B cell (primary cell): ENCODE measurements around the gene IGF2BP3. TPM values are rescaled to one million over a fixed set of nuclear protein-coding genes. Genes with fewer than 3 reads are reported as not detected.

Experiments used
- ATAC-seq: fragments of 200-7000 bp; cut with Tn5 transposase; one replicate; pipeline ENCODE4 v1.10.0; 2021; ENCODE audit warnings: low read depth, mild to moderate bottlenecking, moderate number of reproducible peaks, moderate library complexity
- CTCF ChIA-PET: fragments of 350-600 bp; sonication (Branson Sonifier 250); formaldehyde crosslinking; loops from one replicate; lab custom pipeline; 2021; ENCODE audit warnings: antibody characterized with exemption, inconsistent platforms; lab: Charles Lee
- POLR2A ChIA-PET: fragments of 350-600 bp; sonication (Branson Sonifier 250); formaldehyde crosslinking; loops from one replicate; lab custom pipeline; 2021; ENCODE audit warnings: antibody characterized with exemption; lab: Charles Lee
- DNase-seq: peaks from one replicate; pipeline ENCODE4 v3.0.0; 2013
- H2AFZ ChIP-seq: 2 replicates; pipeline ENCODE4 v1.6.1; 2012; ENCODE audit warnings: mild to moderate bottlenecking, low read depth, low read length; ENCODE audit not compliant: insufficient read depth, poor library complexity, severe bottlenecking
- H3K27ac ChIP-seq, 2 donors: 1 replicate in 1 of 2; 2 replicates in 1 of 2; pipeline ENCODE4 v1.5.1; 2012 to 2013; ENCODE audit warnings: low read length in 2 of 2, mild to moderate bottlenecking in 2 of 2, moderate library complexity in 1 of 2
- H3K27me3 ChIP-seq, 4 experiments: fragments of 200-600 bp in 1 of 4; sonication (generic) in 1 of 4; replicated peaks in 1 of 4; 1 replicate in 2 of 4; 2 replicates in 2 of 4; pipeline versions ENCODE4 v1.6.1 to v1.7.0; 2013 to 2016; ENCODE audit warnings: low read length in 3 of 4, mild to moderate bottlenecking in 2 of 4, mixed read lengths in 1 of 4, moderate library complexity in 1 of 4; ENCODE audit not compliant: insufficient read depth in 4 of 4, control insufficient read depth in 3 of 4; ENCODE audit errors: control extremely low read depth in 1 of 4
- H3K36me3 ChIP-seq, 2 experiments: replicated peaks in 1 of 2; 1 replicate in 1 of 2; 2 replicates in 1 of 2; pipeline versions ENCODE4 v1.6.1 to v1.7.1; 2013; ENCODE audit warnings: low read length in 1 of 2; ENCODE audit not compliant: insufficient read depth in 2 of 2, control insufficient read depth in 1 of 2; ENCODE audit errors: control extremely low read depth in 1 of 2, extremely low read depth in 1 of 2
- H3K4me1 ChIP-seq, 2 donors: fragments of 200-600 bp in 1 of 2; sonication (generic) in 1 of 2; 1 replicate in 1 of 2; 2 replicates in 1 of 2; pipeline versions ENCODE4 v1.5.1 to v1.6.1; 2013 to 2017; ENCODE audit warnings: low read length in 2 of 2; ENCODE audit not compliant: control insufficient read depth in 2 of 2, insufficient read depth in 2 of 2
- H3K4me2 ChIP-seq: replicated peaks from 2 replicates; pipeline ENCODE3; 2012; ENCODE audit warnings: mild to moderate bottlenecking, low read depth, low read length; ENCODE audit not compliant: poor library complexity, severe bottlenecking
- H3K4me3 ChIP-seq, 5 experiments: fragments of 200-600 bp in 1 of 5; sonication (generic) in 1 of 5; 1 replicate in 3 of 5; 2 replicates in 2 of 5; pipeline versions ENCODE4 v1.5.1 to v1.7.0; 2011 to 2016; ENCODE audit warnings: low read length in 4 of 5, mild to moderate bottlenecking in 4 of 5, low read depth in 2 of 5, control low read depth in 1 of 5, moderate library complexity in 1 of 5; ENCODE audit not compliant: insufficient read depth in 1 of 5; ENCODE audit errors: control extremely low read depth in 1 of 5, extremely low read depth in 1 of 5
- H3K79me2 ChIP-seq: fragments of 200-600 bp; sonication (generic); one replicate; pipeline ENCODE4 v1.6.0; 2016; ENCODE audit warnings: low read length; ENCODE audit not compliant: control insufficient read depth, insufficient read depth
- H3K9ac ChIP-seq: fragments of 200-600 bp; sonication (generic); 2 replicates; pipeline ENCODE4 v1.6.1; 2017; ENCODE audit warnings: mild to moderate bottlenecking, low read length, moderate library complexity
- H3K9me3 ChIP-seq, 3 donors: one replicate each; pipeline versions ENCODE4 v1.6.1 to v1.7.1; 2013; ENCODE audit warnings: low read length in 2 of 3; ENCODE audit not compliant: control insufficient read depth in 2 of 3, insufficient read depth in 1 of 3; ENCODE audit errors: control extremely low read depth in 1 of 3
- H4K20me1 ChIP-seq: 2 replicates; pipeline ENCODE4 v1.6.0; 2012; ENCODE audit warnings: mild to moderate bottlenecking, low read length; ENCODE audit not compliant: insufficient read depth, control insufficient read depth, poor library complexity, severe bottlenecking
- H3K27ac Mint-ChIP-seq: one replicate; pipeline ENCODE4 v1.8.0; 2021; ENCODE audit warnings: mixed read lengths
- H3K27me3 Mint-ChIP-seq: one replicate; pipeline ENCODE4 v1.8.0; 2021; ENCODE audit warnings: mixed read lengths
- H3K4me1 Mint-ChIP-seq: one replicate; pipeline ENCODE4 v1.8.0; 2021; ENCODE audit warnings: mixed read lengths
- H3K4me3 Mint-ChIP-seq: one replicate; pipeline ENCODE4 v1.8.0; 2021; ENCODE audit warnings: mixed read lengths
- H3K9me3 Mint-ChIP-seq: one replicate; pipeline ENCODE4 v1.8.0; 2022; ENCODE audit warnings: mixed read lengths; ENCODE audit not compliant: insufficient read depth
- CTCF ChIP-seq: fragments of 200-600 bp; IDR thresholded peaks from one replicate; pipeline ENCODE4 v1.8.0; 2022; ENCODE audit warnings: antibody characterized with exemption, mild to moderate bottlenecking
- EZH2 ChIP-seq: IDR thresholded peaks from 2 replicates; pipeline ENCODE4 v1.6.1; 2012; ENCODE audit warnings: borderline replicate concordance, low read depth, mild to moderate bottlenecking, moderate library complexity, low read length; ENCODE audit not compliant: insufficient read depth, poor library complexity, severe bottlenecking
- WGBS: methylation state at CpG from one replicate; pipeline ENCODE4 v1.1.5; 2013; ENCODE audit warnings: missing lambda C conversion rate; ENCODE audit not compliant: insufficient coverage; 5-methylcytosine and 5-hydroxymethylcytosine counted together
- intact Hi-C: fragments of 100-400 bp; cut with micrococcal nuclease; formaldehyde crosslinking; loops from one replicate; pipeline ENCODE4 v1.10.0; 2022
- polyA plus RNA-seq: library from polyadenylated mRNA; depleted of rRNA; stranded (reverse); fragments of >200 nt; gene quantifications from 2 replicates; pipeline ENCODE4 v1.2.3, GENCODE V29; 2012
- total RNA-seq, 2 donors: library from RNA; stranded (reverse); fragments of 120-200 nt in 1 of 2; gene quantifications; 1 replicate in 1 of 2; 2 replicates in 1 of 2; pipeline versions ENCODE4 v1.2.3 to v1.2.4, GENCODE V29; 2013 to 2022

IGF2BP3 gene
- total and polyA plus RNA-seq, 2 donors (not counting 1 experiment from before 2014, with no cell fraction given), result 0.63 to 10.0 TPM

GRCh38 chr7:23419845-23420244, 50.4 kb downstream of the IGF2BP3 start:
- CTCF ChIA-PET, result interaction anchor here (1.6 to 1.9 kb wide), 2 partner anchors 9 to 62 kb away, joined by 5 to 6 read pairs; no protein-coding TSS in a partner anchor
- Mint-ChIP-seq H3K4me3 (no peak overlapping the region), H3K27ac (no peak overlapping the region), H3K27me3 (peaks cover 12% of the 10 kb centered on the region), H3K9me3 (no peaks in the 10 kb centered on the region), H3K4me1 (peaks cover 1% of the 10 kb centered on the region)
- Histone ChIP-seq H3K9me3 (no peaks in the 10 kb centered on the region), H3K4me1 (no peaks in the 10 kb centered on the region), H3K4me2 (no peak overlapping the region), H3K27ac (no peak overlapping the region), H3K4me3 (no peak overlapping the region), H4K20me1 (no peaks in the 10 kb centered on the region), H3K27me3 (no peaks in the 10 kb centered on the region), H3K79me2 (no peaks in the 10 kb centered on the region), H2AFZ (no peak overlapping the region), H3K9ac (no peak overlapping the region), H3K36me3 (peaks cover 0 to 4% of the 10 kb centered on the region in 2 experiments)
- intact Hi-C loops, result no loop called here
- ATAC-seq (no peak), DNase-seq (no peak)
- no peak for TF ChIP-seq EZH2
- WGBS, result no CpG with 5 or more reads among the region's 1 CpG
- POLR2A ChIA-PET, result no interaction called here

- H3K4me3 Mint-ChIP-seq, result no peak overlapping the region
- no peak for ATAC-seq
- H3K27me3 Mint-ChIP-seq, result peaks cover 12% of the 10 kb centered on the region
- H3K27ac ChIP-seq, result no peak overlapping the region
- ChIA-PET POLR2A (no interaction called here), CTCF (interaction anchor here (1.1 to 1.2 kb wide), 2 partner anchors 44 to 61 kb away, joined by 3 read pairs; no protein-coding TSS in a partner anchor)
- no peaks in the 10 kb centered on the region for H3K9me3 ChIP-seq
- H3K9ac ChIP-seq, result no peak overlapping the region
- H3K27ac Mint-ChIP-seq, result no peak overlapping the region
- peaks cover 1% of the 10 kb centered on the region for H3K4me1 Mint-ChIP-seq
- intact Hi-C loops, result no loop called here
- H3K27me3 ChIP-seq, result no peaks in the 10 kb centered on the region
- no peak overlapping the region for H3K4me3 ChIP-seq
- no peaks in the 10 kb centered on the region for H3K79me2 ChIP-seq
- H3K4me2 ChIP-seq, result no peak overlapping the region
- no peaks in the 10 kb centered on the region for H4K20me1 ChIP-seq
- H3K4me1 ChIP-seq, result no peaks in the 10 kb centered on the region
- DNase-seq, result no peak
- no peaks in the 10 kb centered on the region for H3K9me3 Mint-ChIP-seq
- WGBS, result 100% methylated on average over 1 of the region's 3 CpGs
- peaks cover 0 to 9% of the 10 kb centered on the region in 2 experiments for H3K36me3 ChIP-seq
- no peak overlapping the region for H2AFZ ChIP-seq
- TF ChIP-seq CTCF, result no peak
- TF ChIP-seq EZH2, result no peak
Observed at GRCh38 chr7:23419160-23419559, 51.1 kb downstream of the IGF2BP3 start.
